Stimulated activated naive CD8-positive, alpha-beta T cell treated with anti-CD3 and anti-CD28 coated beads, Interleukin-15, Interleukin-2, amounts not matched to agents 100 ng/mL and 50 ng/mL, for 24 hours (primary cell): ENCODE data around the gene RNF157.
"Not testable (repeated sequence)": the region's sequence is repeated elsewhere in the genome, so short reads cannot be mapped to it uniquely, and the experiment has no call there.

Source experiments
- H3K27ac Mint-ChIP-seq: one replicate; pipeline ENCODE4 v1.8.0; 2021; ENCODE audit warnings: mild to moderate bottlenecking, mixed read lengths
- H3K27me3 Mint-ChIP-seq: one replicate; pipeline ENCODE4 v1.8.0; 2021; ENCODE audit warnings: mixed read lengths
- H3K36me3 Mint-ChIP-seq: one replicate; pipeline ENCODE4 v1.8.0; 2021; ENCODE audit warnings: low read depth, mixed read lengths
- H3K4me1 Mint-ChIP-seq: one replicate; pipeline ENCODE4 v1.8.0; 2021; ENCODE audit warnings: low read depth, mixed read lengths
- H3K4me3 Mint-ChIP-seq: one replicate; pipeline ENCODE4 v1.8.0; 2021; ENCODE audit warnings: mild to moderate bottlenecking, mixed read lengths
- H3K9me3 Mint-ChIP-seq: one replicate; pipeline ENCODE4 v1.8.0; 2021; ENCODE audit warnings: mixed read lengths

The RNF157 gene

DNA sequence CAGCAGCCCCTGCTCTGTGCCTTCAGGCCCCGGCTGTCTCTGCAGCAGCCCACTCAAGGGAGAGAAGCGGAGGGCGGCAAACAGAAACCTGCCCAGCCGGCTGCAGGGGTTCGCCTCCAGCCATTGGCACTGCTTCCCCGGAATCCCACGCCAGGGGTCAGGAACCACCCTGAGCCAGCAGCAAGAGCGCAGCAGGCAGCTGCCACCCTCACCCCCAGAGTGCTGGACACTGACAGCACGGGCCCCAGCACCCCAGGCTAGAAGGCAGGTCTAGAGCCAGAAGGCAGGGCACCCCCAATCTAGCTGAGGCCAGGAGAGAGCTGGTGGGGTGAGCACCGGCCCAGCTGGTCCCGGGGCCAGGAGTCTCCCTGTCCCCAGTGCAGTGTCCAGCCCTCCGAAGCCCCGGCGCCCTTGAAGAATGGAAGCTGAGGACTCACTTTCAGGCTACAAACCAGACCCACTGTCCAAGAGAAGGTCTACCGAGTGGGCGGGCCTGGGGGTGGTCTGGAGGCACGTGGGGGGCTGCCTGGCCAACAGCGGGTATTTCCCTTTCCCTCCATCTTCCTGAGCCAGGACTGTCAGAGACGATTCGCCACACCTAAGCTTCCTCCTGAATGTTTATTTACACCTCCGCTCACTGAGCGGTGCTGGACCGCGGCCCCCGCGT is 33.3 kb upstream of the RNF157 start:
- Mint-ChIP-seq H3K9me3 (no peaks in the 10 kb centered on the region), H3K27ac (peak overlapping the region; percentile 95), H3K4me1 (peaks cover 79% of the 10 kb centered on the region), H3K27me3 (no peaks in the 10 kb centered on the region), H3K4me3 (peak overlapping the region; percentile 91), H3K36me3 (peaks cover 23% of the 10 kb centered on the region)

GRCh38 chr17:76272541-76273444 is 32.5 kb upstream of the RNF157 start:
- Mint-ChIP-seq H3K36me3 (peaks cover 29% of the 10 kb centered on the region), H3K27me3 (no peaks in the 10 kb centered on the region), H3K9me3 (no peaks in the 10 kb centered on the region), H3K27ac (peak overlapping the region; percentile 95), H3K4me1 (peaks cover 87% of the 10 kb centered on the region), H3K4me3 (peak overlapping the region; percentile 91)

DNA sequence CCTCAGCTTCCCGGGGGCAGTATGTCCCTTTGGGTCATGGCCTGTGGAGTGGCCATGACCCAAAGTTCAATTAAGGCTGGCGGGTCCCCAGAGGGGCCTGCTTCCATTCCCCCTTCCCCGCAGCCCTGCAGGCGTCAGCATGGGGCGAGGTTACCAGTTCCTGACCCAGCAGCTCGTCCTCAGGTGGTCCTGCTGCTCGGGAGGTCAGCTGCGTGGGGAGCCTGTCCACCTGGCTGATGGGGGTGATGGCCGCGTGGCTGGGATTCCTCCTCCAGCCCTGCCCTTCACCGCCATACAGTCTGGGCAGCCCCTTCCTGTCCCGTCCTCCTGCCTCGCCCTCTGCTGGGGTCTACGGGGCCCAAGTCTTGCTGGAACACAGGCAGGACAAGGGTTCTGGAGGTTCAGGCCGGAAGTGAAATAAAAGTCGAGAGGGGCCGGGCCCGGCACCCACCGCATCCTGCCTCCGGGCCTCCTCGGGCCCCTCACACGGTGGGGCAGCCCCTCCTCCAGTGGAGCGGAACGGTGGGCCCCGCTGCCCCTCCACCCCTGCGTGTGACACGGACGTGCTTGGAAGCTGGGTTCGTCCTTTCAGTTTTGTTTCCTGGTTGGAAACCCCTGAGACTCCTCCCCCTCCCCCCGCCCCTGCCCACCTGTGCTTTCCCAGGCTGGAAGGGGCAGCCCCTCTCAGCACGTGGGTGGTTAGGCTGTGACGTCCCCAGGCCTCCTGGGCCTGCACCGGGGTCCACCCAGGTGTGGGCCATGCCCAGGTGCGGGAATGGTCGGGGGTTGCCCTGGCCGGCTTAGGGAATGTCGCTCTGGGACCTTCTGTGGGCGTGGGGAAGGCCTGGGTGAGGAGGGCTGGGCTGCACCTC is 31.6 kb upstream of the RNF157 start:
- Mint-ChIP-seq H3K9me3 (no peaks in the 10 kb centered on the region), H3K27me3 (no peaks in the 10 kb centered on the region), H3K4me3 (peak overlapping the region; percentile 91), H3K4me1 (peaks cover 81% of the 10 kb centered on the region), H3K27ac (peak overlapping the region; percentile 95), H3K36me3 (peaks cover 35% of the 10 kb centered on the region)

DNA sequence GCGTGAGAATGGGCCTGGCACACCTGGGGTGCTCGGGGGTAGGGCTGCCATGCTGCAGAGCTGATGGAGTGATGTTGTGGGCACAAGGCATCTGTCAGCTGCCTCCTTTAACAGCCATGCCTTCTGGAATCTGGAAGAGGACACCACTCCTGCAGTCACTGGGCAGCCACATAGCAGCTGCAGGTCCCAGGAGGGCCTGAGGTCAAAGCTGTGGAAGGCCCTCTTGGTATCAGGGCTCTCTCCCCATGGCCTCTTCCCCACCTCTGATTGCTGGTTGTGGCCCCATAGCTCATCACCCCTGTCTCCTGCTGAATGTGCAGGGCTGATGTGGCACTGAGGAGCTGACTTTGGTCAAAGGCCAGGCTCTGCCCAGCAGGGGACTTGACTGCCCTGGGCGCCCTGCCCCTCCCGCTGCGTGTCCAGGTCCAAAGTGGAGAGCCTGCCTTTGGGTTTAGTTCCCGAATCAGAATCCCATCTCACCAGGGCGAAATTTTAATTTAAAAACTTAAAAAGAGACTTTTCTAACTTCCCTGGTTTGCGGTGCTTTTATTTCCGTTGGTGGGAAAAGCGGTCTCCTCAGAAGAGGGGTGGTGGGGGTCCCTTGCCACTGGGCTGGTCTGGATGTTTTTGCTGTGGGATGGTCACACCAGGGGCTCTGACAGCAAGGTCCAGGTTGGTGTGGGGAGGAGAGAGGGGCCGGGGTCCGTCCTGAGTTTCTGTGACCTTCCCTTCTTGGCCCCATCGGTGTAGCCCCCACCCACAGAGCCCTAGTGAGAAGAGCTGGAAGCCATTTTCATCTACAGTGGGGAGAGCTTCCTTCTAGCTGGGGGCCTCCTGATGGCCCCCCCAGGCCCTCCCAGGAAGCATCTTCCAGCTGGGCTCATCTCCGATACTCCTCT is 30.7 kb upstream of the RNF157 start:
- Mint-ChIP-seq H3K36me3 (peaks cover 43% of the 10 kb centered on the region), H3K27me3 (no peaks in the 10 kb centered on the region), H3K4me3 (peak overlapping the region; percentile 91), H3K27ac (peak overlapping the region; percentile 95), H3K9me3 (no peaks in the 10 kb centered on the region), H3K4me1 (peaks cover 72% of the 10 kb centered on the region)

DNA sequence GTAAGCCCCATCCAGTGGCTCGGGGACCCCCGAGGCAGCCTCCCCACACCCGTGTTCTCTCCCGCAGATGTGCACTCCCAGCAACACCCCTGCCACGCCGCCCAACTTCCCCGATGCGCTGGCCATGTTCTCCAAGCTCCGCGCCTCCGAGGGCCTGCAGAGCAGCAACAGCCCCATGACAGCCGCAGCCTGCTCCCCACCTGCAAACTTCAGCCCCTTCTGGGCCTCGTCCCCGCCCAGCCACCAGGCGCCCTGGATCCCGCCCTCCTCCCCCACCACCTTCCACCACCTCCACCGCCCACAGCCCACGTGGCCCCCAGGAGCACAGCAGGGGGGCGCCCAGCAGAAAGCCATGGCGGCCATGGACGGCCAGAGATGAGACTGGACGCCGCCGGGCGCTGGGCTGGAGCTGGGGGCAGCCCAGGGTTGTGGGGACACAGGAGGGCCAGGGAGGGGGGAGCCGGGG is 29.9 kb upstream of the RNF157 start:
- Mint-ChIP-seq H3K9me3 (no peaks in the 10 kb centered on the region), H3K4me1 (peaks cover 66% of the 10 kb centered on the region), H3K27ac (peak overlapping the region; percentile 98), H3K36me3 (peaks cover 43% of the 10 kb centered on the region), H3K27me3 (no peaks in the 10 kb centered on the region), H3K4me3 (peak overlapping the region; percentile 91)

DNA sequence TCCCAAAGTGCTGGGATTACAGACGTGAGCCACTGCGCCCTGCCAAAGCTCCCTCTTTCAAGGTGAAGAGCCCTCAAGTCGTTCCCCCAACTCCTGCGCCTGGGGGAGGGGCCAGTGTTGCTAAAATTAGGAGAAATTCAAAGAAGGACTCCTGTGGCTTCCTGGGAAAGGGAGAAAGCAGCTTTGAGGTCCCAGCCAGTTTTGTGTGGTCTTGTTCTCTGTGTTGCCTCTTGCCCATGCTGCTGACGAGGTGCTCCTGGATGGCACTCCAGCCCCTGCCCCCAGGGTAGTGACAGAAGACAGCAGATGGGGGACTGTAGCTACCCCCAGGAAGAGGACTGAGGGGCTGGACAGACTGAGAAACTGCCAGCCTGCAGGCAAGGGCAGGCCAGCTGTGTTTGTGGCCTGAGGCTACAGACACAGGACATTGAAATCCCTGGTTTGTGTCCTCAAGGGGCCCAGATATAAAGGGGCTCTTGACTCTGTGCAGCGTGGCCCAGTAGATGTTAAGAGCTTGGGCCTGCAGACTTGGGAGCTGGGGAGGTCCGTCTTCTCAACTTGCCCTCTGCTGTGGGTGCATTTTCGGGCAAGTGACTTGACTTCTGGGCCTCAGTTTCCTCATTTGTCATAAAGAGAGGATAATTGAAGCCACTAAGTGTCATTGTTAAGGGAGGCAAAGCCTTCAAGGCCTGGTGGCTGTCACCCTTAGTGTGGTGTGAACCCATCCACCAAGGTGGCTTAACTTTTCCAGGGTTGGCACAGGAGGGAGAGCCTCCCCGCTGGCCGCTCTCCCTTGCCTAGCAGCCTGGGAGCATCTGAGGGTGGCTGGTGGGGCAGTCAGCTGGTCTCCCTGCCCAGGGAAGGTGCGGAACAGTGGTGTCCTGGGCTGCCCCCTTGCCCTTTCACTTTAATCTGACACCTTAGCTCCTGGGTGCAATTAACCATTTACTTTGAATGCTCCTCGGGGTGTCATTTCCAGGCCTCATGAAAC is 29.0 kb upstream of the RNF157 start:
- peaks cover 62% of the 10 kb centered on the region for H3K4me1 Mint-ChIP-seq
- no peaks in the 10 kb centered on the region for H3K9me3 Mint-ChIP-seq
- peak overlapping the region; percentile 98 for H3K27ac Mint-ChIP-seq
- H3K36me3 Mint-ChIP-seq, result peaks cover 43% of the 10 kb centered on the region
- H3K4me3 Mint-ChIP-seq, result peak overlapping the region; percentile 91
- no peaks in the 10 kb centered on the region for H3K27me3 Mint-ChIP-seq

GRCh38 chr17:76268015-76268749 is 27.9 kb upstream of the RNF157 start:
- Mint-ChIP-seq H3K27ac (peak overlapping the region; percentile 98), H3K4me1 (peaks cover 62% of the 10 kb centered on the region), H3K36me3 (peaks cover 43% of the 10 kb centered on the region), H3K9me3 (no peaks in the 10 kb centered on the region), H3K27me3 (no peaks in the 10 kb centered on the region), H3K4me3 (peak overlapping the region; percentile 91)

DNA sequence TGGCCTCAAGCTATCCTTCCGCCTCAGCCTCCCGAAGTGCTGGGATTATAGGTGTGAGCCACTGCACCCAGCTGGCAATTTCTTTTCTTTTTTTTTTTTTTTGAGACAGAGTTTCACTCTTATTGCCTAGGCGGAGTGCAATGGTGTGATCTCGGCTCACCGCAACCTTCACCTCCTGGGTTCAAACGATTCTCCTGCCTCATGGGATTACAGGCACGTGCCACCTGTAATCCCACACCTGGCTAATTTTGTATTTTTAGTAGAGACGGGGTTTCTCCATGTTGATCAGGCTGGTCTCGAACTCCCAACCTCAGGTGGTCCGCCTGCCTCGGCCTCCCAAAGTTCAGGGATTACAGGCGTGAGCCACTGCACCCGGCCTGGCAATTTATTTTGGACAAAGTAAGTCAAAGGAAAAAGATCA is 27.3 kb upstream of the RNF157 start:
- peak overlapping the region; percentile 98 for H3K27ac Mint-ChIP-seq

DNA sequence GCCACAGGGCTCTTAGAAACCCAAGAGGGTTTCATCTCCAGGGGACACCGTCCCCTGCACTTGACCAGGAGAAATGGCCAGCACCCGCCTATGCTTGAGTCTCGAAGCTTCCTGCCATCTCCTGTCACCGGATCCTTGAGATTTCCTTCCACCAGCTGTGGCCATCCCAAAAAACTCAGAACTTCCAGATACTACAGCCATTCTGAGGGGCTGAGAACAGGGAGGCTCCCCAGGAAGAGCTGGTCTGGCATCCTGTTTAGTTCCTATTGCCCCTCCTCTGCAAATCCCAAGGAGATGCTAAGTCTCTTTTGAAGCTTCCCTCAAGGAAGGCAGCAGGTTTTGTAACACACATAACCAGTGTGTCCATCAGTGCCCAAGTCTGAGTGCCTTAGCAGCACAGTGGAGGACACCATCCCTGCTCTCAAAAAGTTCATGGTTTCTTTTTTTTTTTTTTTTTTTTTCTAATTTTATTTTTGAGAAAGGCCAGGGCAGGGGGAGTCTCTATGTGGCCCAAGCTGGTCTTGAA is 26.8 kb upstream of the RNF157 start:
- Mint-ChIP-seq H3K9me3 (no peaks in the 10 kb centered on the region), H3K27me3 (no peaks in the 10 kb centered on the region), H3K36me3 (peaks cover 43% of the 10 kb centered on the region), H3K27ac (peak overlapping the region; percentile 98), H3K4me1 (peaks cover 62% of the 10 kb centered on the region), H3K4me3 (peak overlapping the region; percentile 91)

More for the DNA sequence above, 27.3 kb upstream of the RNF157 start:
- H3K4me3 Mint-ChIP-seq, result peak overlapping the region; percentile 91
- H3K4me1 Mint-ChIP-seq, result peaks cover 62% of the 10 kb centered on the region
- H3K36me3 Mint-ChIP-seq, result peaks cover 43% of the 10 kb centered on the region
- not testable (repeated sequence) for H3K27me3 Mint-ChIP-seq, H3K9me3 Mint-ChIP-seq

- no peaks in the 10 kb centered on the region for H3K9me3 Mint-ChIP-seq
- H3K27ac Mint-ChIP-seq, result peak overlapping the region; percentile 89
- peak overlapping the region; percentile 91 for H3K4me3 Mint-ChIP-seq
- H3K27me3 Mint-ChIP-seq, result no peaks in the 10 kb centered on the region
- peaks cover 40% of the 10 kb centered on the region for H3K36me3 Mint-ChIP-seq
- H3K4me1 Mint-ChIP-seq, result peaks cover 69% of the 10 kb centered on the region
These were observed 26.1 kb upstream of the RNF157 start for GRCh38 chr17:76266244-76266938.

DNA sequence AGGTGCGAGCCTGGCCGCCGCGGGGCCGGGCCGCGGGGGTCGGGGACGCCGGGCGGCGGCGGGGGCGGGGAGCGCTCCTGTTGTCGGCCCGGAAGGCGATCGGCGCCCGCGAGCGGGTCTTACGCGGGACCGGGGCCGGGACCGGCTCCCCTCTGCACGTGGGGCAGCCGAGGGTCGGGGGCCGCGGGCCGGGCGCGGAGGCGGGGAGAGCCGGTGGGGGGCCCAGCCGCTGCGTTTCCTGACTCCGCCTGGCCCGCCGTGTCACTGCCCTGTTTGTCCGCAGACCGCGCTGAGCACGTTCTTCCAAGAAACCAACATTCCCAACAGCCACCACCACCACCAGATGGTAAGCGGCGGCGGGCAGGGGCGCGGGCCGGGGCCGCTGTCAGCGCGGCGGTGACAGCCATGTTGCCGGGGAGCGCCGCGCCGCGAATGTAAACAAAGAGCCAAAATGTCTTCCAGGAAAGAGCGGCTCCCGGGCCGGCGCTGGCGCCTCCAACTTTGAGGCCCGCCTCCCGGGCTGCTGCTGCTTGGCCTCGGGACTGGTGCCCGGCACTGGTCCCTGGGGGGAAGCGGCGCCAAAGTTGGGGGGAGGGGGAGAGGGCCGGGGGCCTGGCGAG is 25.4 kb upstream of the RNF157 start:
- no peaks in the 10 kb centered on the region for H3K27me3 Mint-ChIP-seq
- peak overlapping the region; percentile 89 for H3K27ac Mint-ChIP-seq

More for the DNA sequence above, 25.4 kb upstream of the RNF157 start:
- Mint-ChIP-seq H3K4me3 (peak overlapping the region; percentile 91), H3K4me1 (peaks cover 68% of the 10 kb centered on the region), H3K36me3 (peaks cover 34% of the 10 kb centered on the region), H3K9me3 (no peaks in the 10 kb centered on the region)
